ENCODE results near the gene ARHGAP31. TPM values are rescaled to one million over a fixed set of nuclear protein-coding genes. Genes with fewer than 3 reads are reported as not detected.

Gene ARHGAP31
- total and polyA plus RNA-seq, 2 donors (not counting 1 experiment from before 2014, with no cell fraction given) = 3.5 to 8.1 TPM

- no peak overlapping the region for H3K27ac ChIP-seq (ENCODE audit: insufficient read depth, low read length)
- no peak overlapping the region for H2AFZ ChIP-seq (ENCODE audit: low read length)
- H4K20me1 ChIP-seq (ENCODE audit: control insufficient read depth, extremely low read depth, insufficient read depth, low read length) = no peaks in the 10 kb centered on the region
- no peak overlapping the region for H3K9ac ChIP-seq (ENCODE audit: insufficient read depth, low read length)
- no peak overlapping the region for H3K4me2 ChIP-seq (ENCODE audit: extremely low read depth, insufficient read depth, low read length)
- no peak overlapping the region for H3K4me3 ChIP-seq (replicated peaks in 1 of 4; ENCODE audit: control extremely low read depth in 1 of 4, insufficient read depth in 1 of 4, low read depth in 3 of 4, low read length in 4 of 4)
- no peaks in the 10 kb centered on the region for H3K9me3 ChIP-seq (ENCODE audit: control insufficient read depth, insufficient read depth, low read depth, low read length)
- H3K4me1 ChIP-seq (ENCODE audit: control insufficient read depth, extremely low read depth, insufficient read depth, low read length) = no peaks in the 10 kb centered on the region
- no peaks in the 10 kb centered on the region for H3K36me3 ChIP-seq (ENCODE audit: control insufficient read depth, insufficient read depth, low read length)
- H3K79me2 ChIP-seq (ENCODE audit: control insufficient read depth, insufficient read depth, low read length) = no peaks in the 10 kb centered on the region
- TF ChIP-seq CTCF (conservative IDR thresholded peaks at IDR 0.05 in 1 of 2, IDR thresholded peaks at IDR 0.05 in 1 of 2; ENCODE audit: low read depth in 1 of 2, low read length in 2 of 2) (no peak), EZH2 (IDR thresholded peaks at IDR 0.05; ENCODE audit: low read length, missing control alignments) (no peak)
- no peaks in the 10 kb centered on the region for H3K27me3 ChIP-seq (ENCODE audit: control insufficient read depth, insufficient read depth, low read length)
- no peak for DNase-seq (ENCODE audit: low read depth in 2 of 2)
Measured at GRCh38 chr3:119342176-119342575, 48.0 kb downstream of the ARHGAP31 start.

- H3K9ac ChIP-seq (ENCODE audit: insufficient read depth, low read length) = no peak overlapping the region
- no peak overlapping the region for H3K27ac ChIP-seq (ENCODE audit: insufficient read depth, low read length)
- H3K36me3 ChIP-seq (ENCODE audit: control insufficient read depth, insufficient read depth, low read length) = no peaks in the 10 kb centered on the region
- no peak overlapping the region for H3K4me2 ChIP-seq (ENCODE audit: extremely low read depth, insufficient read depth, low read length)
- H3K4me1 ChIP-seq (ENCODE audit: control insufficient read depth, extremely low read depth, insufficient read depth, low read length) = no peaks in the 10 kb centered on the region
- no peaks in the 10 kb centered on the region for H4K20me1 ChIP-seq (ENCODE audit: control insufficient read depth, extremely low read depth, insufficient read depth, low read length)
- H2AFZ ChIP-seq (ENCODE audit: low read length) = no peak overlapping the region
- H3K9me3 ChIP-seq (ENCODE audit: control insufficient read depth, insufficient read depth, low read depth, low read length) = no peaks in the 10 kb centered on the region
- TF ChIP-seq CTCF (conservative IDR thresholded peaks at IDR 0.05 in 1 of 2, IDR thresholded peaks at IDR 0.05 in 1 of 2; ENCODE audit: low read depth in 1 of 2, low read length in 2 of 2) (no peak), EZH2 (IDR thresholded peaks at IDR 0.05; ENCODE audit: low read length, missing control alignments) (no peak)
- H3K4me3 ChIP-seq (replicated peaks in 1 of 4; ENCODE audit: control extremely low read depth in 1 of 4, insufficient read depth in 1 of 4, low read depth in 3 of 4, low read length in 4 of 4) = no peak overlapping the region
- no peaks in the 10 kb centered on the region for H3K79me2 ChIP-seq (ENCODE audit: control insufficient read depth, insufficient read depth, low read length)
- no peak for DNase-seq (ENCODE audit: low read depth in 2 of 2)
- H3K27me3 ChIP-seq (ENCODE audit: control insufficient read depth, insufficient read depth, low read length) = no peaks in the 10 kb centered on the region
Measured at GRCh38 chr3:119343719-119344118, 49.5 kb downstream of the ARHGAP31 start.

GRCh38 chr3:119346076-119346496, 51.9 kb downstream of the ARHGAP31 start:
- Histone ChIP-seq H4K20me1 (ENCODE audit: control insufficient read depth, extremely low read depth, insufficient read depth, low read length) (no peaks in the 10 kb centered on the region), H3K79me2 (ENCODE audit: control insufficient read depth, insufficient read depth, low read length) (no peaks in the 10 kb centered on the region), H3K9ac (ENCODE audit: insufficient read depth, low read length) (no peak overlapping the region), H3K4me3 (replicated peaks in 1 of 4; ENCODE audit: control extremely low read depth in 1 of 4, insufficient read depth in 1 of 4, low read depth in 3 of 4, low read length in 4 of 4) (no peak overlapping the region), H3K36me3 (ENCODE audit: control insufficient read depth, insufficient read depth, low read length) (no peaks in the 10 kb centered on the region), H2AFZ (ENCODE audit: low read length) (no peak overlapping the region), H3K27me3 (ENCODE audit: control insufficient read depth, insufficient read depth, low read length) (no peaks in the 10 kb centered on the region), H3K4me1 (ENCODE audit: control insufficient read depth, extremely low read depth, insufficient read depth, low read length) (no peaks in the 10 kb centered on the region), H3K4me2 (ENCODE audit: extremely low read depth, insufficient read depth, low read length) (no peak overlapping the region), H3K27ac (ENCODE audit: insufficient read depth, low read length) (no peak overlapping the region), H3K9me3 (ENCODE audit: control insufficient read depth, insufficient read depth, low read depth, low read length) (no peaks in the 10 kb centered on the region)
- TF ChIP-seq CTCF (conservative IDR thresholded peaks at IDR 0.05 in 1 of 2, IDR thresholded peaks at IDR 0.05 in 1 of 2; ENCODE audit: low read depth in 1 of 2, low read length in 2 of 2) = peak in 1 of 2 donors; percentile 16
- TF ChIP-seq EZH2 (IDR thresholded peaks at IDR 0.05; ENCODE audit: low read length, missing control alignments) = no peak
- peak in 1 of 2 donors; percentile 49 for DNase-seq (ENCODE audit: low read depth in 2 of 2)
